Fibroblast of villous mesenchyme (primary cell): Measurements from ENCODE around the gene KCNMA1. TPM values are rescaled to one million over a fixed set of nuclear protein-coding genes. Genes with fewer than 3 reads are reported as not detected.

Experiments used
- DNase-seq: peaks from one replicate; pipeline ENCODE4 v3.0.0-alpha.2; 2010; ENCODE audit warnings: low read depth
- H3K4me3 ChIP-seq: 2 replicates; pipeline ENCODE4 v1.5.1; 2011; ENCODE audit warnings: low read depth, mild to moderate bottlenecking, low read length
- CTCF ChIP-seq: IDR thresholded peaks from 2 replicates; pipeline ENCODE4 v1.5.1; 2012; ENCODE audit warnings: low read depth, mild to moderate bottlenecking, low read length; ENCODE audit not compliant: insufficient read depth
- total RNA-seq: library from RNA; depleted of rRNA; stranded (reverse); fragments of >200 nt; gene quantifications from 2 replicates; pipeline ENCODE4 v1.2.3, GENCODE V29; 2012

KCNMA1 gene
- total RNA-seq, 1 donor, result 36.7 TPM

DNA sequence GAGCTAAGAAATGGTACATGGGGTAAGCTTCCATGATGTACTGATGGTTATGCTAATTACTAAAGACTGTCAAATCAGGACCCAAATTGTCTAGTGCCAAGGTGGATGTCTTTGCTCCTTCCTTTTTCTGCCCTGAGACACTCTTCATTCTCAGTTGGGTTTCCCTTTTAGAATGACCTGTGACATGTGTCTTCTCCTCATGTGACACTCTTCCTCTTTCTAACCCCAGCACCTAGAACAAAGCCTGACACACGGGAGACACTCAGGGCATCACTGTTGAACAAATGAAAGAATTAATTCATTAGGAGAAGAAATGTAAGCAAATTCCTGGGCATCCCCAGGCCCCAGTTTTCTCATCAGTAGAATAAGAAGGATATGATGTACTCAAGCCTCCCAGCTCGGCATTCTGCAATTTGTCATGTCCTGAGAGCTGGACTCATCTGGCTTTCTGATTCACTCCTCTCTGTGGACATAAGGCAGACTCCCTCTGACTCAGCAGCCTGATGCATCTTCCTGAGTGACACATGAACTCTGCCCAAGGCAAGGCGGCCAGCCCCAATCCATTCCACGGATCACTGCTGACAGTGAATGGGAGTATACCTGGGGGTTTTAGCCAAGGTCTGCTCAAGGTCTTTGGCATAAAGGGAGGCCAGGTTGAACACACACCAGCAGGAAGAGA, 473.8 kb downstream of the KCNMA1 start:
- no peak for TF ChIP-seq CTCF
- DNase-seq, result peak; percentile 96
- no peak overlapping the region for H3K4me3 ChIP-seq

DNA sequence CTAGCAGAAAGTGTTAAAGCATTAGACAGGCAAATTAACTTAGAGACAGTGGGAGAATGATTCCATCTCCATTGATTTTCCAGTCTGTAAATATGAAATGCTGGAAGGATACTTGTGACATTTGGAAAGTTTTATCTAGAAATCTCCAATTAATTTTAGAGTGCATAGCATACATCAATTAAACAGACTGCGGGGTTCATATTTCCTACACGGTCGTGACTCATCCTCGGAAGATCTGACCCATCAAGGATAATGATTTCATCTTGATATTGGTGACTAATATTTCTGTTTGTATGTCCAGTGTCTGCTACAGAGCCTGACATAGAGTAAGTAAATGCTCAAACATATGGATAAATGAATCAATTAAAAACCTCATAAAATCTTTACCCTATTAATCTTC, 474.9 kb downstream of the KCNMA1 start:
- DNase-seq, result peak; percentile 54
- no peak overlapping the region for H3K4me3 ChIP-seq
- no peak for TF ChIP-seq CTCF

DNA sequence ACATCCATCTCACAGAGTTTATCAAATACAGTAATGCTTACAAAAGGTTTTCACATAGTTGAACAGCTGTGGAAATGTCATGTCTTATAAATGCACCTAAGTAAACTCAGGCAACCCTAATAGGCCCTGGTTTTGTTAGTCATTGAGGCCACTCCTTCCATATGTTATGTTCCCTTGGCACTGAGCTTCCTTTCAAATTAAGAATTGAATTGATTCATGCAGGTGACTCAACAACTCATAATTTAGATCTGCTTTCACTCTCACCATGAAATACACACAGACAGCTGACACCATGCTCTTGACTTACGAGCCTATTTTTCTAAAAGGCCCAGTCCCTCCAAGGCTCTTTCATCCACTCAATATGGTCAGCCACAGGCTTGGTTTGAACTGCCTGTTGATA, 476.9 kb downstream of the KCNMA1 start:
- no peak for TF ChIP-seq CTCF
- no peak overlapping the region for H3K4me3 ChIP-seq
- peak; percentile 65 for DNase-seq

GRCh38 chr10:77159538-77160110, 478.0 kb downstream of the KCNMA1 start:
- H3K4me3 ChIP-seq, result no peak overlapping the region
- DNase-seq, result no peak
- TF ChIP-seq CTCF, result no peak

GRCh38 chr10:77158666-77159065, 478.9 kb downstream of the KCNMA1 start:
- no peak for DNase-seq
- TF ChIP-seq CTCF, result no peak
- no peak overlapping the region for H3K4me3 ChIP-seq

GRCh38 chr10:77157248-77158019, 480.2 kb downstream of the KCNMA1 start:
- peak; percentile 87 for DNase-seq
- no peak for TF ChIP-seq CTCF
- H3K4me3 ChIP-seq, result no peak overlapping the region
